Measurements from ENCODE around the gene AAGAB. TPM values are rescaled to one million over a fixed set of nuclear protein-coding genes. Genes with fewer than 3 reads are reported as not detected.
A peak's percentile ranks its signal among the peaks of the same experiment; 100 is the strongest.

The AAGAB gene
- total RNA-seq, 3 donors from 2014 or later (not counting 1 experiment from before 2014, with no cell fraction given) = 41.1 to 44.3 (median 42.5) TPM

- peaks cover 10% of the 10 kb centered on the region for H3K36me3 Mint-ChIP-seq
- no peak overlapping the region for H3K27ac ChIP-seq (ENCODE audit: low read length)
- DNase-seq = no peak
- H3K27me3 Mint-ChIP-seq (ENCODE audit: low read depth in 2 of 2) = no peaks in the 10 kb centered on the region
- H3K4me1 ChIP-seq (ENCODE audit: control insufficient read depth, insufficient read depth, low read length) = no peaks in the 10 kb centered on the region
- no peak for ATAC-seq
- H3K27ac Mint-ChIP-seq = peak overlapping the region in 1 of 2 donors; percentile 40
- intact Hi-C loops (cut with micrococcal nuclease) = no loop called here
- no peak for TF ChIP-seq CTCF (IDR thresholded peaks at IDR 0.05)
- no peak overlapping the region for H3K4me3 ChIP-seq (ENCODE audit: low read length)
- H3K9me3 ChIP-seq (ENCODE audit: control insufficient read depth, insufficient read depth, low read length) = no peaks in the 10 kb centered on the region
- peaks cover 6% of the 10 kb centered on the region in 2 donors for H3K4me1 Mint-ChIP-seq
- no peaks in the 10 kb centered on the region for H3K27me3 ChIP-seq (ENCODE audit: control insufficient read depth, insufficient read depth, low read length)
- H3K9me3 Mint-ChIP-seq = no peaks in the 10 kb centered on the region
- 98% methylated on average over 5 of the region's 5 CpGs for WGBS (ENCODE audit: insufficient coverage)
- H3K4me3 Mint-ChIP-seq = no peak overlapping the region
- H3K36me3 ChIP-seq (ENCODE audit: control insufficient read depth, insufficient read depth, low read length) = peaks cover 30% of the 10 kb centered on the region
These were observed 43.8 kb downstream of the AAGAB start for GRCh38 chr15:67210555-67211168.

- 63% methylated on average over 1 of the region's 2 CpGs for WGBS (ENCODE audit: insufficient coverage)
- DNase-seq (no peak), ATAC-seq (no peak)
- no peaks in the 10 kb centered on the region for H3K27me3 Mint-ChIP-seq (ENCODE audit: low read depth in 2 of 2)
- no peak overlapping the region for H3K27ac Mint-ChIP-seq
- intact Hi-C loops (cut with micrococcal nuclease) = no loop called here
- H3K36me3 Mint-ChIP-seq = peaks cover 22% of the 10 kb centered on the region
- H3K4me3 ChIP-seq (ENCODE audit: low read length) = no peak overlapping the region
- H3K27me3 ChIP-seq (ENCODE audit: control insufficient read depth, insufficient read depth, low read length) = no peaks in the 10 kb centered on the region
- H3K9me3 Mint-ChIP-seq = no peaks in the 10 kb centered on the region
- no peak overlapping the region for H3K4me3 Mint-ChIP-seq
- H3K9me3 ChIP-seq (ENCODE audit: control insufficient read depth, insufficient read depth, low read length) = no peaks in the 10 kb centered on the region
- peaks cover 6% of the 10 kb centered on the region in 2 donors for H3K4me1 Mint-ChIP-seq
- H3K36me3 ChIP-seq (ENCODE audit: control insufficient read depth, insufficient read depth, low read length) = peaks cover 48% of the 10 kb centered on the region
- H3K4me1 ChIP-seq (ENCODE audit: control insufficient read depth, insufficient read depth, low read length) = no peaks in the 10 kb centered on the region
- TF ChIP-seq CTCF (IDR thresholded peaks at IDR 0.05) = no peak
- H3K27ac ChIP-seq (ENCODE audit: low read length) = no peak overlapping the region
These were observed 46.1 kb downstream of the AAGAB start for GRCh38 chr15:67208396-67208795.

GRCh38 chr15:67207555-67208207 is 46.8 kb downstream of the AAGAB start:
- no peak for TF ChIP-seq CTCF (IDR thresholded peaks at IDR 0.05)
- Histone ChIP-seq H3K36me3 (ENCODE audit: control insufficient read depth, insufficient read depth, low read length) (peaks cover 49% of the 10 kb centered on the region), H3K27ac (ENCODE audit: low read length) (no peak overlapping the region), H3K27me3 (ENCODE audit: control insufficient read depth, insufficient read depth, low read length) (no peaks in the 10 kb centered on the region), H3K4me3 (ENCODE audit: low read length) (no peak overlapping the region), H3K4me1 (ENCODE audit: control insufficient read depth, insufficient read depth, low read length) (no peaks in the 10 kb centered on the region), H3K9me3 (ENCODE audit: control insufficient read depth, insufficient read depth, low read length) (no peaks in the 10 kb centered on the region)
- intact Hi-C loops (cut with micrococcal nuclease) = no loop called here
- ATAC-seq (no peak), DNase-seq (no peak)
- 100% methylated on average over 2 of the region's 3 CpGs for WGBS (ENCODE audit: insufficient coverage)
- Mint-ChIP-seq H3K27ac (no peak overlapping the region), H3K4me1 (peaks cover 6% of the 10 kb centered on the region in 2 donors), H3K9me3 (no peaks in the 10 kb centered on the region), H3K27me3 (ENCODE audit: low read depth in 2 of 2) (no peaks in the 10 kb centered on the region), H3K36me3 (peaks cover 26% of the 10 kb centered on the region), H3K4me3 (no peak overlapping the region)

Measured in natural killer cell (primary cell).